Vagina (tissue), 2 donors: ENCODE data around the gene UBXN1. TPM values are rescaled to one million over a fixed set of nuclear protein-coding genes. Genes with fewer than 3 reads are reported as not detected.
A peak's percentile ranks its signal among the peaks of the same experiment; 100 is the strongest.
"Not testable (repeated sequence)": the region's sequence is repeated elsewhere in the genome, so short reads cannot be mapped to it uniquely, and the experiment has no call there.

Experiments used
- DNase-seq, 2 donors: peaks; one replicate each; pipeline ENCODE4 v3.0.0-alpha.2; 2017; ENCODE audit errors: extremely low spot score in 2 of 2
- H3K27ac ChIP-seq: fragments of 200-600 bp; sonication (generic); one replicate; pipeline ENCODE4 v1.5.1; 2019
- H3K27me3 ChIP-seq: fragments of 200-600 bp; sonication (generic); one replicate; pipeline ENCODE4 v1.5.1; 2019
- H3K36me3 ChIP-seq, 2 donors: fragments of 200-600 bp; sonication (generic); one replicate each; pipeline ENCODE4 v1.5.1; 2017 to 2019
- H3K4me1 ChIP-seq: fragments of 200-600 bp; sonication (generic); one replicate; pipeline ENCODE4 v1.5.1; 2019
- H3K4me3 ChIP-seq, 2 donors: fragments of 200-600 bp; sonication (generic); 1 replicate in 1 of 2; 2 replicates in 1 of 2; pipeline ENCODE4 v1.5.1; 2016 to 2019
- H3K9me3 ChIP-seq: fragments of 200-600 bp; sonication (generic); one replicate; pipeline ENCODE4 v1.5.1; 2019
- POLR2A ChIP-seq, 2 donors: fragments of 450-650 bp; IDR thresholded peaks; one replicate each; pipeline ENCODE4 v1.6.1; 2017; ENCODE audit warnings: antibody characterized with exemption in 2 of 2, mild to moderate bottlenecking in 2 of 2, moderate library complexity in 2 of 2
- POLR2AphosphoS5 ChIP-seq, 2 donors: sonication (generic); formaldehyde crosslinking; IDR thresholded peaks; one replicate each; pipeline ENCODE4 v1.9.0; 2017; ENCODE audit warnings: antibody characterized with exemption in 2 of 2, mild to moderate bottlenecking in 2 of 2, low read depth in 1 of 2; ENCODE audit not compliant: insufficient read depth in 1 of 2
- intact Hi-C: fragments of 100-400 bp; cut with DNase I; formaldehyde crosslinking; loops from one replicate; pipeline ENCODE4 v1.15.1; 2023
- total RNA-seq: library from RNA; depleted of rRNA; stranded (reverse); fragments of >200 nt; gene quantifications from one replicate; pipeline ENCODE4 v1.2.3, GENCODE V29; 2016
- TF ChIP-seq, protein P1 (sequence below), 3 experiments: fragments of 450-650 bp in 2 of 3; fragments of 200-600 bp in 1 of 3; sonication (generic) in 1 of 3; IDR thresholded peaks; one replicate each; pipeline ENCODE4 v1.5.1; 2017 to 2019; ENCODE audit warnings: antibody characterized with exemption in 3 of 3, mild to moderate bottlenecking in 2 of 3, moderate library complexity in 2 of 3

Gene UBXN1
- total RNA-seq, 1 donor from 2014 or later = 216 TPM

DNA sequence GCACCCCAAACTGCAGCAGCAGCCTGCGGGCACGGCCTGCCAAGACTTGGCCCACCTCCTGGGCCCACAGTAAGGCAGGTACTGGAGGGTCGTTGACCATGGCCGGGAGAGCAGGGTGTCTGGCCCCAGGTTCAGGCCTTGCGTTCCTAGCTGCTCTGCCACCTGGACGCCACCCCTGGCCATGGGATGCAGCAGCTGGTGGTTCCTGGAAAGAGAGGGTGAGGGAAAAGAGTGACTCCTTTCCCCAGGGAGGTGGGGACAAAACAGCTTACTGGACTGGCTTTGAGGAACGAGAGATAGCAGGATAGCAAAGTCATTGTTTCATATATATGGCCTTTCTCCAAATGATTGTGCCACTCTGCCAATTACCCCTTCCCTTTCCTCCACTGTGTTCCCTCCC lies 26.5 kb upstream of the UBXN1 start:
- no peak for DNase-seq
- Histone ChIP-seq H3K27me3 (no peaks in the 10 kb centered on the region), H3K4me3 (peak overlapping the region; percentile 55 to 62), H3K9me3 (no peaks in the 10 kb centered on the region), H3K27ac (peak overlapping the region; percentile 85), H3K36me3 (no peaks in the 10 kb centered on the region), H3K4me1 (peaks cover 42% of the 10 kb centered on the region)
- intact Hi-C loops = loop anchor here (10.0 kb wide), 1 partner anchor 311 kb away; no protein-coding TSS in a partner anchor
- no peak for TF ChIP-seq POLR2A (IDR thresholded peaks at IDR 0.05)
- TF ChIP-seq, protein P1, sequence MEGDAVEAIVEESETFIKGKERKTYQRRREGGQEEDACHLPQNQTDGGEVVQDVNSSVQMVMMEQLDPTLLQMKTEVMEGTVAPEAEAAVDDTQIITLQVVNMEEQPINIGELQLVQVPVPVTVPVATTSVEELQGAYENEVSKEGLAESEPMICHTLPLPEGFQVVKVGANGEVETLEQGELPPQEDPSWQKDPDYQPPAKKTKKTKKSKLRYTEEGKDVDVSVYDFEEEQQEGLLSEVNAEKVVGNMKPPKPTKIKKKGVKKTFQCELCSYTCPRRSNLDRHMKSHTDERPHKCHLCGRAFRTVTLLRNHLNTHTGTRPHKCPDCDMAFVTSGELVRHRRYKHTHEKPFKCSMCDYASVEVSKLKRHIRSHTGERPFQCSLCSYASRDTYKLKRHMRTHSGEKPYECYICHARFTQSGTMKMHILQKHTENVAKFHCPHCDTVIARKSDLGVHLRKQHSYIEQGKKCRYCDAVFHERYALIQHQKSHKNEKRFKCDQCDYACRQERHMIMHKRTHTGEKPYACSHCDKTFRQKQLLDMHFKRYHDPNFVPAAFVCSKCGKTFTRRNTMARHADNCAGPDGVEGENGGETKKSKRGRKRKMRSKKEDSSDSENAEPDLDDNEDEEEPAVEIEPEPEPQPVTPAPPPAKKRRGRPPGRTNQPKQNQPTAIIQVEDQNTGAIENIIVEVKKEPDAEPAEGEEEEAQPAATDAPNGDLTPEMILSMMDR (IDR thresholded peaks at IDR 0.05) = no peak
- TF ChIP-seq POLR2AphosphoS5 (IDR thresholded peaks at IDR 0.05; ENCODE audit: insufficient read depth in 1 of 2, low read depth in 1 of 2) = no peak

DNA sequence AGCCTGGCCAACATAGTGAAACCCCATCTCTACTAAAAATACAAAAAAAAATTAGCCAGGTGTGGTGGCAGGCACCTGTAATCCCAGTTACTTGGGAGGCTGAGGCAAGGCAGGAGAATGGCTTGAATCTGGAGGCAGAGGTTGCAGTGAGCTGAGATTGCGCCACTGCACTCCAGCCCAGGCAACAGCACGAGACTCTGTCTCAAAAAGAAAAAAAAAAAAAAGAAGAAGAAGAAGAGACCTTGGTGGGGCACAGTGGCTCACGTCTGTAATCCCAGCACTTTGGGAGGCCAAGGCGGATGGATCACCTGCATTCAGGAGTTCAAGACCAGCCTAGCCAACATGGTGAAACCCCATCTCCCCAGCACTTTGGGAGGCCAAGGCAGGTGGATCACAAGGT lies 25.0 kb upstream of the UBXN1 start:
- not testable (repeated sequence) for H3K9me3 ChIP-seq, H3K27me3 ChIP-seq, DNase-seq, H3K36me3 ChIP-seq, H3K4me3 ChIP-seq, H3K27ac ChIP-seq
- intact Hi-C loops = loop anchor here (10.0 kb wide), 1 partner anchor 309 kb away; no protein-coding TSS in a partner anchor
- peaks cover 33% of the 10 kb centered on the region for H3K4me1 ChIP-seq

DNA sequence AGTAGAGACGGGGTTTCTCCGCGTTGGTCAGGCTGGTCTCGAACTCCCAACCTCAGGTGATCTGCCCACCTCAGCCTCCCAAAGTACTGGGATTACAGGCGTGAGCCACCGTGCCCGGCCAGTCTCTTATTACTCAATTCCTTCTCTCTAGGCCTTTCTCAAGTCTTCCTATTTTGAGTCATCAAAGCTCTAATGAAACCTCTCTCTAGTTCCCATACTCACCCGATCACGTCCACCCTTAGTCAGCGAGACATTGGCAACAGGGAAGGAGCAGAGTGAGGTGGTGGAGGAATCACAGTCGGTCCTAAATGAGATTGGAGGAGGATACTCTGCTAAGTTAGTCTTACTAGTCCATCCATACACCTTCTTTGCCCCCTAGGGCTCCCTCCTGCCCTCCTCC lies 23.4 kb upstream of the UBXN1 start:
- Histone ChIP-seq H3K9me3 (no peaks in the 10 kb centered on the region), H3K27me3 (no peaks in the 10 kb centered on the region), H3K4me1 (peaks cover 22% of the 10 kb centered on the region), H3K27ac (no peak overlapping the region), H3K36me3 (no peaks in the 10 kb centered on the region), H3K4me3 (no peak overlapping the region)
- DNase-seq = no peak
- TF ChIP-seq, protein P1 (IDR thresholded peaks at IDR 0.05) = no peak
- TF ChIP-seq POLR2A (IDR thresholded peaks at IDR 0.05) = no peak
- TF ChIP-seq POLR2AphosphoS5 (IDR thresholded peaks at IDR 0.05; ENCODE audit: insufficient read depth in 1 of 2, low read depth in 1 of 2) = no peak
- intact Hi-C loops = loop anchor here (10.0 kb wide), 1 partner anchor 307 kb away; no protein-coding TSS in a partner anchor

DNA sequence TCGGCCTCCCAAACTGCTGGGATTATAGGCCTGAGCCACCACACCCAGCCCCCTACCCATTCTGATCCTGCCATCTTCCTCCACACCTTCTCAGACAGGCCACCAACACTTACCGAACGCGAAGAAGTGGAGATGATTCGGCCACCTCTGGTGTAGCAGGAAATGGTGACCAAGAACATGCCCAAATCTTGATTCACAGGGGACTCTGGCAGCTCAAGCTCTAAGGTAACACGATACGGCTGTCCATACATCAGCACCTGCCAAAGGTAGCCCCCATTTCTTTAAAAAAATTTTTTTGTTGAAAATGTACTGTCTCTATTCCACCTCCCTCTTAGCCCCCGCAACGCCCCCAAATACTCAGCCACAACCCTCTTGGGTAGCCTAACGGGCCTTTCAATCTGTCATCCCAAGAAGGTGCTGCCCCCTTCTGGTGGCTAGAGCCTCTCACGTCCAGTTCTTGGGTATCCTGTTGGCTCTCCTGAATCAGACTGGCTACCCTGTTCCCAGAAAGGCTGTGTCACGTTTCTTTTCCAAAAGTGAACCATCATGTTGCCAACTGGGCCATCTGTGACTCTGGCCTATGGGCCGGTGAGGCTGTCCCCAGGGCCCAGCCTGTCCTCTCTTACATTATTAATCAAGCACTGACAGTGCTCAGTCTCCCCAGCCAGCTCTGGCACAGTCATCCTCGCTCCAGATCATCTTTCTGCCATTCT lies 15.7 kb upstream of the UBXN1 start:
- TF ChIP-seq, protein P1 (IDR thresholded peaks at IDR 0.05) = peak; percentile 69 to 82 (median 76)
- peak in 1 of 2 donors; percentile 11 for TF ChIP-seq POLR2AphosphoS5 (IDR thresholded peaks at IDR 0.05; ENCODE audit: insufficient read depth in 1 of 2, low read depth in 1 of 2)
- no peak for TF ChIP-seq POLR2A (IDR thresholded peaks at IDR 0.05)
- peaks cover 12% of the 10 kb centered on the region for H3K4me1 ChIP-seq
- no peak overlapping the region for H3K27ac ChIP-seq
- intact Hi-C loops = no loop called here
- DNase-seq = no peak
- no peaks in the 10 kb centered on the region for H3K27me3 ChIP-seq
- no peaks in the 10 kb centered on the region for H3K9me3 ChIP-seq
- no peak overlapping the region for H3K4me3 ChIP-seq
- H3K36me3 ChIP-seq = peaks cover 0 to 15% of the 10 kb centered on the region in 2 donors

DNA sequence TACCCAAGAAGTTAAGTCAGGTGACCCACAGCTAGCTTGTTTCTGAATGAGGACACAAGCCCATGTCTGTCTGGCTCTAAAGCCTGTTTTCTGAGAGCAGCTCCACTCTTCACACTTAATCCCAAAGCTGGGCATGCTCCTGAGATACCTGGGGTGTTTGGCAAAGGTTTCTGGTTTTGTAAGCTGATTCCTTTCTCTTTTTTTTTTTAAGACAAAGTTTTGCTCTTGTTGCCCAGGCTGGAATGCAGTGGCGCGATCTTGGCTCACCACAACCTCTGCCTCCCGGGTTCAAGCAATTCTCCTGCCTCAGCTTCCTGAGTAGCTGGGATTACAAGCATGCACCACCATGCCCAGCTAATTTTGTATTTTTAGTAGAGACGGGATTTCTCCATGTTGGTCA lies 14.8 kb upstream of the UBXN1 start:
- H3K27ac ChIP-seq, H3K4me3 ChIP-seq, H3K27me3 ChIP-seq, H3K9me3 ChIP-seq, intact Hi-C loops, DNase-seq: not testable (repeated sequence)
- Histone ChIP-seq H3K4me1 (peaks cover 18% of the 10 kb centered on the region), H3K36me3 (peaks cover 0 to 15% of the 10 kb centered on the region in 2 donors)

DNA sequence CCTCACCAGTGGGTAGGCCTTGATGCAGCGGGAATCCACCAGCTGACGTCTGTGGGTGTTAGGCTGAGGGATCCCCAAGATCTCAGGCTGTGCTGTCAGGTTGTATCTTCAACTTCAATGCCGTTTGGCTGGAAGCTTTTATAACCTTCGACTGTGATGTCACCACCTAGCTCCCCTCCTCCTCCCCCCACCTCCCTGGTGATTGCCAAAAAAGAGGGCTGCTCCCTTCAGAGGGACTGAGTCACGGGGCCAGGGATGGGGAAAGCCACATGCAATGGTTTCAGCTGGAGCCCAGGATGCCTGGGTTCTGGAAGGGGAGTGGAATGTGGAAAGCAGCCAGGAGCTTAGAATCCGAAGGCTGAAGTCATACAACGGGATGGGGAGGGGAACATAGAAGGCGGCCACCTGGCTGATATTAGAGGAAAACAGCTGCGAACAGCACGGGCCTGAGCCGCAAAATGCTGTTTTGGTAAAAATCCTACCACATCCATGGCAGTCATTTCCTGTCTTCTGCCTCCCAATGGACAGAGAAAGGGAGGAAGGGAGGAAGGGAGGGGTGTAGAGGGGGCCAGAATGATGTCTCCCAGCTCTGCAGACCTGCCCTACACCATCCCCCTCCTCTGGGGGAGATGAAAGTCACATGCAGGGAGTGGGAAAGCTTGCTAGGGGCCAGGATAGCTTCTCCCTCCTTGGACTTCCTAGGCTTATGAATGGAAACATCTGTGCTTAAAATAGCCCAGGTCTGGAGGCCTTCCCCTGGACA lies 10.7 kb upstream of the UBXN1 start, which contains the start of gene LRRN4CL:
TSS of gene LRRN4CL (minus strand) at position 110 of the 763 bp plus-strand sequence. CDS start 1,022 bp downstream, outside the sequence.
- intact Hi-C loops = no loop called here
- H3K36me3 ChIP-seq = peaks cover 0 to 15% of the 10 kb centered on the region in 2 donors
- TF ChIP-seq, protein P1 (IDR thresholded peaks at IDR 0.05) = no peak
- TF ChIP-seq POLR2AphosphoS5 (IDR thresholded peaks at IDR 0.05; ENCODE audit: insufficient read depth in 1 of 2, low read depth in 1 of 2) (peak; percentile 88 to 91), POLR2A (IDR thresholded peaks at IDR 0.05) (peak in 1 of 2 donors; percentile 82)
- H3K4me1 ChIP-seq = peaks cover 31% of the 10 kb centered on the region
- DNase-seq = peak in 1 of 2 donors; percentile 98
- peak within 1 kb of the TSS; percentile 45 to 50 for H3K4me3 ChIP-seq
- no peaks in the 10 kb centered on the region for H3K9me3 ChIP-seq
- no peaks in the 10 kb centered on the region for H3K27me3 ChIP-seq
- H3K27ac ChIP-seq = peak within 1 kb of the TSS; percentile 89
